ENCODE data around the gene KAZN. TPM values are rescaled to one million over a fixed set of nuclear protein-coding genes. Genes with fewer than 3 reads are reported as not detected.
A peak's percentile ranks its signal among the peaks of the same experiment; 100 is the strongest.

KAZN gene
- total and polyA plus RNA-seq, 9 donors = 5.1 to 17.4 (median 14.3) TPM

GRCh38 chr1:14716474-14716873 lies 118.0 kb downstream of the KAZN start:
- no peaks in the 10 kb centered on the region for H3K36me3 ChIP-seq (ENCODE audit: control insufficient read depth, insufficient read depth, low read length)
- H3K4me1 ChIP-seq (ENCODE audit: control insufficient read depth, insufficient read depth, low read length) = no peaks in the 10 kb centered on the region
- H3K27ac ChIP-seq (ENCODE audit: low read length) = no peak overlapping the region
- WGBS (ENCODE audit: insufficient coverage) = 65% methylated on average over 5 of the region's 5 CpGs
- no peak for DNase-seq
- H3K27me3 ChIP-seq (ENCODE audit: control insufficient read depth, insufficient read depth, low read length) = no peaks in the 10 kb centered on the region
- no peaks in the 10 kb centered on the region for H3K9me3 ChIP-seq (replicated peaks; ENCODE audit: control insufficient read depth, low read depth, low read length)
- H3K4me3 ChIP-seq (ENCODE audit: low read length) = no peak overlapping the region

- H3K27me3 ChIP-seq (ENCODE audit: control insufficient read depth, insufficient read depth, low read length) = no peaks in the 10 kb centered on the region
- no peaks in the 10 kb centered on the region for H3K9me3 ChIP-seq (replicated peaks; ENCODE audit: control insufficient read depth, low read depth, low read length)
- H3K36me3 ChIP-seq (ENCODE audit: control insufficient read depth, insufficient read depth, low read length) = no peaks in the 10 kb centered on the region
- no peak overlapping the region for H3K27ac ChIP-seq (ENCODE audit: low read length)
- no peaks in the 10 kb centered on the region for H3K4me1 ChIP-seq (ENCODE audit: control insufficient read depth, insufficient read depth, low read length)
- DNase-seq = no peak
- H3K4me3 ChIP-seq (ENCODE audit: low read length) = no peak overlapping the region
- WGBS (ENCODE audit: insufficient coverage) = no CpG with 5 or more reads among the region's 7 CpGs
Measured at GRCh38 chr1:14718476-14718875, 120.0 kb downstream of the KAZN start.

GRCh38 chr1:14723401-14723800 lies 124.9 kb downstream of the KAZN start:
- Histone ChIP-seq H3K27me3 (ENCODE audit: control insufficient read depth, insufficient read depth, low read length) (peaks cover 2% of the 10 kb centered on the region), H3K9me3 (replicated peaks; ENCODE audit: control insufficient read depth, low read depth, low read length) (no peaks in the 10 kb centered on the region), H3K36me3 (ENCODE audit: control insufficient read depth, insufficient read depth, low read length) (no peaks in the 10 kb centered on the region), H3K4me3 (ENCODE audit: low read length) (no peak overlapping the region), H3K27ac (ENCODE audit: low read length) (no peak overlapping the region), H3K4me1 (ENCODE audit: control insufficient read depth, insufficient read depth, low read length) (no peaks in the 10 kb centered on the region)
- DNase-seq = no peak
- 71% methylated on average over 4 of the region's 11 CpGs for WGBS (ENCODE audit: insufficient coverage)

- 70% methylated on average over 5 of the region's 5 CpGs for WGBS (ENCODE audit: insufficient coverage)
- no peak for DNase-seq
- Histone ChIP-seq H3K9me3 (replicated peaks; ENCODE audit: control insufficient read depth, low read depth, low read length) (no peaks in the 10 kb centered on the region), H3K4me3 (ENCODE audit: low read length) (no peak overlapping the region), H3K27me3 (ENCODE audit: control insufficient read depth, insufficient read depth, low read length) (peaks cover 2% of the 10 kb centered on the region), H3K36me3 (ENCODE audit: control insufficient read depth, insufficient read depth, low read length) (no peaks in the 10 kb centered on the region), H3K4me1 (ENCODE audit: control insufficient read depth, insufficient read depth, low read length) (no peaks in the 10 kb centered on the region), H3K27ac (ENCODE audit: low read length) (no peak overlapping the region)
Measured at GRCh38 chr1:14724246-14724645, 125.8 kb downstream of the KAZN start.

GRCh38 chr1:14724678-14725077 lies 126.2 kb downstream of the KAZN start:
- 60% methylated on average over 3 of the region's 7 CpGs for WGBS (ENCODE audit: insufficient coverage)
- H3K27ac ChIP-seq (ENCODE audit: low read length) = no peak overlapping the region
- H3K36me3 ChIP-seq (ENCODE audit: control insufficient read depth, insufficient read depth, low read length) = no peaks in the 10 kb centered on the region
- no peaks in the 10 kb centered on the region for H3K4me1 ChIP-seq (ENCODE audit: control insufficient read depth, insufficient read depth, low read length)
- H3K9me3 ChIP-seq (replicated peaks; ENCODE audit: control insufficient read depth, low read depth, low read length) = no peaks in the 10 kb centered on the region
- H3K4me3 ChIP-seq (ENCODE audit: low read length) = no peak overlapping the region
- peaks cover 2% of the 10 kb centered on the region for H3K27me3 ChIP-seq (ENCODE audit: control insufficient read depth, insufficient read depth, low read length)
- no peak for DNase-seq

- DNase-seq = no peak
- no peaks in the 10 kb centered on the region for H3K9me3 ChIP-seq (replicated peaks; ENCODE audit: control insufficient read depth, low read depth, low read length)
- WGBS (ENCODE audit: insufficient coverage) = 100% methylated on average over 1 of the region's 1 CpG
- H3K4me1 ChIP-seq (ENCODE audit: control insufficient read depth, insufficient read depth, low read length) = no peaks in the 10 kb centered on the region
- H3K27me3 ChIP-seq (ENCODE audit: control insufficient read depth, insufficient read depth, low read length) = peaks cover 2% of the 10 kb centered on the region
- H3K4me3 ChIP-seq (ENCODE audit: low read length) = no peak overlapping the region
- no peaks in the 10 kb centered on the region for H3K36me3 ChIP-seq (ENCODE audit: control insufficient read depth, insufficient read depth, low read length)
- no peak overlapping the region for H3K27ac ChIP-seq (ENCODE audit: low read length)
Measured at GRCh38 chr1:14725238-14725637, 126.8 kb downstream of the KAZN start.

GRCh38 chr1:14725695-14726094 lies 127.2 kb downstream of the KAZN start:
- peaks cover 2% of the 10 kb centered on the region for H3K27me3 ChIP-seq (ENCODE audit: control insufficient read depth, insufficient read depth, low read length)
- no CpG with 5 or more reads among the region's 2 CpGs for WGBS (ENCODE audit: insufficient coverage)

GRCh38 chr1:14726606-14727005 lies 128.1 kb downstream of the KAZN start:
- 88% methylated on average over 6 of the region's 6 CpGs for WGBS (ENCODE audit: insufficient coverage)
- Histone ChIP-seq H3K4me1 (ENCODE audit: control insufficient read depth, insufficient read depth, low read length) (no peaks in the 10 kb centered on the region), H3K9me3 (replicated peaks; ENCODE audit: control insufficient read depth, low read depth, low read length) (no peaks in the 10 kb centered on the region), H3K27me3 (ENCODE audit: control insufficient read depth, insufficient read depth, low read length) (peaks cover 2% of the 10 kb centered on the region), H3K36me3 (ENCODE audit: control insufficient read depth, insufficient read depth, low read length) (no peaks in the 10 kb centered on the region), H3K27ac (ENCODE audit: low read length) (no peak overlapping the region), H3K4me3 (ENCODE audit: low read length) (no peak overlapping the region)
- no peak for DNase-seq

More at GRCh38 chr1:14725695-14726094, 127.2 kb downstream of the KAZN start:
- DNase-seq = no peak
- no peak overlapping the region for H3K27ac ChIP-seq (ENCODE audit: low read length)
- H3K4me3 ChIP-seq (ENCODE audit: low read length) = no peak overlapping the region
- no peaks in the 10 kb centered on the region for H3K36me3 ChIP-seq (ENCODE audit: control insufficient read depth, insufficient read depth, low read length)
- H3K4me1 ChIP-seq (ENCODE audit: control insufficient read depth, insufficient read depth, low read length) = no peaks in the 10 kb centered on the region
- no peaks in the 10 kb centered on the region for H3K9me3 ChIP-seq (replicated peaks; ENCODE audit: control insufficient read depth, low read depth, low read length)

GRCh38 chr1:14728516-14728915 lies 130.0 kb downstream of the KAZN start:
- H3K4me1 ChIP-seq (ENCODE audit: control insufficient read depth, insufficient read depth, low read length) = peaks cover 8% of the 10 kb centered on the region
- WGBS (ENCODE audit: insufficient coverage) = no CpG with 5 or more reads among the region's 7 CpGs
- no peak overlapping the region for H3K27ac ChIP-seq (ENCODE audit: low read length)

GRCh38 chr1:14732728-14733047 lies 134.2 kb downstream of the KAZN start:
- H3K4me3 ChIP-seq (ENCODE audit: low read length) = no peak overlapping the region
- DNase-seq = no peak
- H3K27ac ChIP-seq (ENCODE audit: low read length) = no peak overlapping the region
- no peaks in the 10 kb centered on the region for H3K9me3 ChIP-seq (replicated peaks; ENCODE audit: control insufficient read depth, low read depth, low read length)
- peaks cover 21% of the 10 kb centered on the region for H3K27me3 ChIP-seq (ENCODE audit: control insufficient read depth, insufficient read depth, low read length)
- no peaks in the 10 kb centered on the region for H3K36me3 ChIP-seq (ENCODE audit: control insufficient read depth, insufficient read depth, low read length)
- WGBS (ENCODE audit: insufficient coverage) = 83% methylated on average over 2 of the region's 5 CpGs
- H3K4me1 ChIP-seq (ENCODE audit: control insufficient read depth, insufficient read depth, low read length) = peaks cover 9% of the 10 kb centered on the region

More at GRCh38 chr1:14728516-14728915, 130.0 kb downstream of the KAZN start:
- Histone ChIP-seq H3K4me3 (ENCODE audit: low read length) (no peak overlapping the region), H3K27me3 (ENCODE audit: control insufficient read depth, insufficient read depth, low read length) (peaks cover 9% of the 10 kb centered on the region), H3K36me3 (ENCODE audit: control insufficient read depth, insufficient read depth, low read length) (no peaks in the 10 kb centered on the region), H3K9me3 (replicated peaks; ENCODE audit: control insufficient read depth, low read depth, low read length) (no peaks in the 10 kb centered on the region)
- DNase-seq = peak; percentile 69

GRCh38 chr1:14733048-14733778 lies 134.7 kb downstream of the KAZN start:
- Histone ChIP-seq H3K27ac (ENCODE audit: low read length) (no peak overlapping the region), H3K27me3 (ENCODE audit: control insufficient read depth, insufficient read depth, low read length) (peaks cover 22% of the 10 kb centered on the region), H3K4me1 (ENCODE audit: control insufficient read depth, insufficient read depth, low read length) (peaks cover 9% of the 10 kb centered on the region), H3K4me3 (ENCODE audit: low read length) (no peak overlapping the region), H3K9me3 (replicated peaks; ENCODE audit: control insufficient read depth, low read depth, low read length) (no peaks in the 10 kb centered on the region), H3K36me3 (ENCODE audit: control insufficient read depth, insufficient read depth, low read length) (no peaks in the 10 kb centered on the region)
- WGBS (ENCODE audit: insufficient coverage) = 12% methylated on average over 9 of the region's 21 CpGs
- DNase-seq = peak; percentile 68
